H1 (cell line): ENCODE data around the gene NFIX. TPM values are rescaled to one million over a fixed set of nuclear protein-coding genes. Genes with fewer than 3 reads are reported as not detected.

Source experiments
- CTCF ChIA-PET: fragments of 300-600 bp; sonication (Branson Sonifier 250); formaldehyde crosslinking; loops from one replicate; lab custom pipeline; 2021; ENCODE audit not compliant: partially characterized antibody; lab: Charles Lee
- POLR2A ChIA-PET: fragments of 300-600 bp; sonication (Branson Sonifier 250); formaldehyde crosslinking; loops from one replicate; lab custom pipeline; 2021; ENCODE audit warnings: inconsistent platforms; ENCODE audit not compliant: partially characterized antibody; lab: Charles Lee
- DNase-seq, 2 experiments: peaks; one replicate each; pipeline versions ENCODE4 v3.0.0 to v3.0.0-alpha.2; 2010 to 2022; ENCODE audit warnings: low spot score in 2 of 2, low read depth in 1 of 2, mixed read lengths in 1 of 2
- FAIRE-seq: peaks from 2 replicates; lab custom pipeline; 2011; peaks lifted over from hg19 to GRCh38; lab: Jason Lieb, UNC
- H2AFZ ChIP-seq: 2 replicates; pipeline ENCODE4 v1.8.1; 2012; ENCODE audit warnings: low read length, inconsistent platforms
- H2AK5ac ChIP-seq: 2 replicates; pipeline ENCODE4 v1.6.1; 2013; ENCODE audit warnings: low read depth, low read length
- H2BK120ac ChIP-seq: replicated peaks from 2 replicates; pipeline ENCODE3; 2013; ENCODE audit warnings: low read depth, low read length, inconsistent platforms
- H2BK12ac ChIP-seq: 2 replicates; pipeline ENCODE4 v1.6.1; 2013; ENCODE audit warnings: low read depth, low read length
- H2BK15ac ChIP-seq: 2 replicates; pipeline ENCODE4 v1.6.1; 2013; ENCODE audit warnings: low read length
- H2BK20ac ChIP-seq: 2 replicates; pipeline ENCODE4 v1.6.1; 2013; ENCODE audit warnings: low read length
- H2BK5ac ChIP-seq: 2 replicates; pipeline ENCODE4 v1.6.1; 2013; ENCODE audit warnings: low read depth, low read length
- H3K14ac ChIP-seq: 2 replicates; pipeline ENCODE4 v1.6.1; 2013; ENCODE audit warnings: inconsistent platforms; ENCODE audit not compliant: insufficient read length
- H3K18ac ChIP-seq: 2 replicates; pipeline ENCODE4 v1.6.1; 2013; ENCODE audit warnings: low read length; ENCODE audit errors: extremely low read depth
- H3K23ac ChIP-seq: 2 replicates; pipeline ENCODE4 v1.6.1; 2013; ENCODE audit warnings: inconsistent platforms; ENCODE audit not compliant: insufficient read length
- H3K23me2 ChIP-seq: 2 replicates; pipeline ENCODE4 v1.6.1; 2013; ENCODE audit warnings: low read depth, low read length
- H3K27ac ChIP-seq: 2 replicates; pipeline ENCODE4 v1.6.1; 2011; ENCODE audit warnings: low read depth, low read length, inconsistent platforms
- H3K27me3 ChIP-seq, 4 experiments: replicated peaks in 1 of 4; 1 replicate in 1 of 4; 2 replicates in 3 of 4; pipeline versions ENCODE4 v1.6.1 to v1.8.1; 2011 to 2013; ENCODE audit warnings: low read length in 3 of 4, mild to moderate bottlenecking in 3 of 4, inconsistent platforms in 2 of 4, mixed read lengths in 2 of 4, moderate library complexity in 1 of 4; ENCODE audit not compliant: control insufficient read depth in 3 of 4, insufficient read depth in 3 of 4; ENCODE audit errors: extremely low read depth in 1 of 4
- H3K36me3 ChIP-seq, 4 experiments: 2 replicates each; pipeline versions ENCODE4 v1.6.1 to v1.8.1; 2011 to 2013; ENCODE audit warnings: mild to moderate bottlenecking in 4 of 4, low read length in 3 of 4, moderate library complexity in 2 of 4, control low read depth in 1 of 4, inconsistent platforms in 1 of 4; ENCODE audit not compliant: insufficient read depth in 4 of 4, control insufficient read depth in 2 of 4
- H3K4ac ChIP-seq: replicated peaks from 2 replicates; pipeline ENCODE3; 2013; ENCODE audit warnings: low read length, low read depth, mixed read lengths, inconsistent platforms; ENCODE audit not compliant: insufficient read length
- H3K4me1 ChIP-seq, 4 experiments: replicated peaks in 1 of 4; 1 replicate in 1 of 4; 2 replicates in 3 of 4; pipeline versions ENCODE4 v1.6.1 to v1.8.1; 2011 to 2013; ENCODE audit warnings: low read length in 3 of 4, inconsistent platforms in 2 of 4, mixed read lengths in 1 of 4; ENCODE audit not compliant: insufficient read depth in 4 of 4, control insufficient read depth in 3 of 4
- H3K4me2 ChIP-seq, 2 experiments: 2 replicates each; pipeline versions ENCODE4 v1.6.1 to v1.8.1; 2011 to 2013; ENCODE audit warnings: low read depth in 2 of 2, low read length in 2 of 2, control low read depth in 1 of 2, inconsistent platforms in 1 of 2, mild to moderate bottlenecking in 1 of 2; ENCODE audit not compliant: insufficient read depth in 1 of 2
- H3K4me3 ChIP-seq, 4 experiments: fragments of 200-600, 300-600 bp in 1 of 4; sonication (generic), shearing (Covaris generic), sonication (Bioruptor Twin) in 1 of 4; 2 replicates each; pipeline versions ENCODE4 v1.5.1 to v1.8.1; 2011 to 2016; ENCODE audit warnings: low read length in 4 of 4, low read depth in 3 of 4, control low read depth in 2 of 4, inconsistent platforms in 2 of 4, mild to moderate bottlenecking in 2 of 4, mixed read lengths in 1 of 4, moderate library complexity in 1 of 4; ENCODE audit not compliant: insufficient read depth in 2 of 4; ENCODE audit errors: extremely low read depth in 1 of 4
- H3K56ac ChIP-seq: replicated peaks from 2 replicates; pipeline ENCODE3; 2013; ENCODE audit warnings: low read depth, mild to moderate bottlenecking, mixed read lengths, low read length, inconsistent platforms; ENCODE audit not compliant: insufficient read length
- H3K79me1 ChIP-seq: 2 replicates; pipeline ENCODE4 v1.6.1; 2013; ENCODE audit warnings: low read depth, low read length, control low read depth
- H3K79me2 ChIP-seq, 2 experiments: 2 replicates each; pipeline versions ENCODE4 v1.6.1 to v1.8.1; 2012 to 2013; ENCODE audit warnings: low read length in 2 of 2, mild to moderate bottlenecking in 2 of 2, inconsistent platforms in 1 of 2; ENCODE audit not compliant: insufficient read depth in 2 of 2, control insufficient read depth in 1 of 2
- H3K9ac ChIP-seq, 4 experiments: replicated peaks in 1 of 4; 1 replicate in 1 of 4; 2 replicates in 3 of 4; pipeline versions ENCODE4 v1.6.1 to v1.8.1; 2011 to 2013; ENCODE audit warnings: low read depth in 3 of 4, low read length in 3 of 4, control low read depth in 2 of 4, mild to moderate bottlenecking in 2 of 4, moderate library complexity in 2 of 4, inconsistent platforms in 1 of 4; ENCODE audit errors: extremely low read depth in 1 of 4
- H3K9me3 ChIP-seq, 2 experiments: 2 replicates each; pipeline versions ENCODE4 v1.6.1 to v1.8.1; 2012 to 2013; ENCODE audit warnings: mild to moderate bottlenecking in 2 of 2, moderate library complexity in 2 of 2, control low read depth in 1 of 2, inconsistent platforms in 1 of 2, low read depth in 1 of 2, low read length in 1 of 2, mixed read lengths in 1 of 2; ENCODE audit not compliant: insufficient read depth in 2 of 2
- H4K20me1 ChIP-seq, 2 experiments: replicated peaks in 1 of 2; 2 replicates each; pipeline versions ENCODE3 to v1.8.1; 2011 to 2013; ENCODE audit warnings: inconsistent platforms in 2 of 2, low read length in 2 of 2, mild to moderate bottlenecking in 1 of 2; ENCODE audit not compliant: insufficient read depth in 2 of 2, control insufficient read depth in 1 of 2
- H4K5ac ChIP-seq: 2 replicates; pipeline ENCODE4 v1.6.1; 2013; ENCODE audit warnings: low read length, low read depth, mixed read lengths, inconsistent platforms; ENCODE audit not compliant: insufficient read length
- H4K8ac ChIP-seq: 2 replicates; pipeline ENCODE4 v1.8.0; 2013; ENCODE audit warnings: mild to moderate bottlenecking, moderate library complexity, low read length, inconsistent platforms; ENCODE audit not compliant: insufficient read depth; ENCODE audit errors: extremely low read depth
- H4K91ac ChIP-seq: replicated peaks from 2 replicates; pipeline ENCODE3; 2013; ENCODE audit warnings: low read length, mixed read lengths, inconsistent platforms; ENCODE audit not compliant: insufficient read length
- BRCA1 ChIP-seq: IDR thresholded peaks from 2 replicates; pipeline ENCODE4 v1.6.1; 2012; ENCODE audit warnings: low read depth, low read length, improper control_type of control experiment
- EGR1 ChIP-seq: IDR thresholded peaks from 2 replicates; pipeline ENCODE4 v1.6.1; 2011; ENCODE audit warnings: low read depth, low read length, borderline replicate concordance
- EP300 ChIP-seq, 2 experiments: IDR thresholded peaks; 1 replicate in 1 of 2; 2 replicates in 1 of 2; pipeline ENCODE4 v1.6.1; 2011 to 2012; ENCODE audit warnings: low read depth in 2 of 2, low read length in 2 of 2, mild to moderate bottlenecking in 2 of 2, borderline replicate concordance in 1 of 2, inconsistent platforms in 1 of 2, moderate library complexity in 1 of 2
- HDAC2 ChIP-seq, 2 experiments: fragments of 300-600 bp in 1 of 2; sonication (generic) in 1 of 2; IDR thresholded peaks; 2 replicates each; pipeline ENCODE4 v1.6.1; 2011 to 2012; ENCODE audit warnings: low read depth in 2 of 2, low read length in 2 of 2, mild to moderate bottlenecking in 2 of 2, moderate library complexity in 2 of 2, borderline replicate concordance in 1 of 2, inconsistent platforms in 1 of 2
- MAFK ChIP-seq: IDR thresholded peaks from 2 replicates; pipeline ENCODE4 v1.6.1; 2012; ENCODE audit warnings: low read depth, mild to moderate bottlenecking, improper control_type of control experiment, low read length
- POLR2AphosphoS5 ChIP-seq: IDR thresholded peaks from 2 replicates; pipeline ENCODE4 v1.6.1; 2011; ENCODE audit warnings: low read depth, low read length
- RFX5 ChIP-seq: IDR thresholded peaks from 2 replicates; pipeline ENCODE4 v1.6.1; 2011; ENCODE audit warnings: low read depth, low read length, improper control_type of control experiment, borderline replicate concordance
- TCF12 ChIP-seq: IDR thresholded peaks from 2 replicates; pipeline ENCODE4 v1.6.1; 2011; ENCODE audit warnings: low read depth, mild to moderate bottlenecking, low read length
- WGBS, 2 experiments: shearing (Covaris generic) in 1 of 2; methylation state at CpG; one replicate each; pipeline versions ENCODE4 v1.1.6 to v1.1.7; 2013 to 2015; ENCODE audit warnings: low lambda C conversion rate in 2 of 2, mixed read lengths in 2 of 2, inconsistent platforms in 1 of 2, low coverage in 1 of 2, missing lambda C conversion rate in 1 of 2; ENCODE audit not compliant: insufficient replicate concordance in 2 of 2, insufficient coverage in 1 of 2, insufficient read length in 1 of 2; ENCODE audit errors: extremely low coverage in 1 of 2, missing lambda C conversion rate in 1 of 2; 5-methylcytosine and 5-hydroxymethylcytosine counted together
- polyA plus RNA-seq, 7 experiments: library from polyadenylated mRNA; depleted of rRNA in 3 of 7; stranded (reverse) in 5 of 7; unstranded in 2 of 7; fragments of >200 nt in 5 of 7; fragments of 200-250 nt in 2 of 7; gene quantifications; 1 replicate in 5 of 7; 2 replicates in 1 of 7; 4 replicates in 1 of 7; pipeline versions ENCODE4 v1.2.1 to v1.2.3, GENCODE V29; 2011 to 2013; ENCODE audit warnings: missing spikeins in 2 of 7, mixed read lengths in 2 of 7
- total RNA-seq: library from RNA; stranded (reverse); fragmentation: NEBNext Ultra II Directional; extraction: Animal tissue kit (Norgen Biotek cat#: 25700); gene quantifications from 2 replicates; pipeline ENCODE4 v1.2.1, GENCODE V29; 2021

The NFIX gene
- total and polyA plus RNA-seq, 2 of the 8 experiments (the other 6 are each of a cell fraction or from before 2014, with no cell fraction given), result 0.03 to 0.20 TPM

- Histone ChIP-seq H2BK20ac (no peak overlapping the region), H2BK5ac (no peak overlapping the region), H3K23me2 (no peaks in the 10 kb centered on the region), H3K27me3 (peaks cover 75 to 98% (median 95%) of the 10 kb centered on the region in 4 experiments), H3K4me3 (no peak overlapping the region), H2BK120ac (no peak overlapping the region), H4K20me1 (peaks cover 0 to 17% of the 10 kb centered on the region in 2 experiments), H4K91ac (no peak overlapping the region), H2BK15ac (no peak overlapping the region), H2AK5ac (no peak overlapping the region), H3K9ac (no peak overlapping the region), H3K56ac (no peak overlapping the region), H4K5ac (no peak overlapping the region), H3K79me2 (no peaks in the 10 kb centered on the region), H3K27ac (no peak overlapping the region), H3K18ac (no peak overlapping the region), H3K9me3 (no peaks in the 10 kb centered on the region), H4K8ac (no peak overlapping the region), H3K4me2 (peak overlapping the region in 1 of 2 experiments; percentile 65; a peak in 1 of 4 replicates), H3K79me1 (no peaks in the 10 kb centered on the region), H3K4ac (no peak overlapping the region), H2BK12ac (no peak overlapping the region), H3K36me3 (peaks cover 0 to under 1% (median 0%) of the 10 kb centered on the region in 4 experiments; a peak in 1 of 8 replicates), H3K23ac (no peak overlapping the region), H2AFZ (no peak overlapping the region), H3K14ac (no peak overlapping the region), H3K4me1 (peaks cover 11 to 37% (median 28%) of the 10 kb centered on the region in 4 experiments)
- no peak for DNase-seq
- ChIA-PET CTCF (interaction anchor here (2.7 to 7.7 kb wide), 3 partner anchors 11 to 75 kb away, joined by 9 to 82 read pairs (median 82); no protein-coding TSS in a partner anchor), POLR2A (no interaction called here)
- TF ChIP-seq POLR2AphosphoS5 (no peak), MAFK (no peak), EGR1 (no peak), RFX5 (no peak), HDAC2 (IDR thresholded peaks at IDR 0.05; ENCODE audit: borderline replicate concordance in 1 of 2, low read depth in 2 of 2, low read length in 2 of 2) (no peak), TCF12 (no peak), EP300 (IDR thresholded peaks at IDR 0.05; ENCODE audit: borderline replicate concordance in 1 of 2, low read depth in 2 of 2, low read length in 2 of 2) (no peak), BRCA1 (no peak)
- WGBS, 2 experiments, result 15% methylated on average over 4 of the region's 4 CpGs; no CpG with 5 or more reads in 1 of the 2 experiments
- no peak for FAIRE-seq
Observed at GRCh38 chr19:13019332-13019731, 24.1 kb downstream of the NFIX start.
